Activated naive CD4-positive, alpha-beta T cell treated with Interleukin-2 at 50 U/mL for 16 hours (primary cell): ENCODE data around the gene EPM2A.
"Not testable (repeated sequence)": the region's sequence is repeated elsewhere in the genome, so short reads cannot be mapped to it uniquely, and the experiment has no call there.

Source experiments
- DNase-seq: peaks from one replicate; pipeline ENCODE4 v3.0.0-alpha.2; 2020

The EPM2A gene

GRCh38 chr6:145735356-145736165 is at the start of gene EPM2A:
Gene EPM2A (minus strand): TSS chr6:145735520. CDS start chr6:145735498, 22 bp downstream.
- peak; percentile 62 for DNase-seq

GRCh38 chr6:145784683-145785082 is 49.4 kb upstream of the EPM2A start:
- no peak for DNase-seq

GRCh38 chr6:145783796-145784195 is 48.5 kb upstream of the EPM2A start:
- no peak for DNase-seq

GRCh38 chr6:145772846-145773245 is 37.5 kb upstream of the EPM2A start:
- no peak for DNase-seq

GRCh38 chr6:145765449-145765848 is 30.1 kb upstream of the EPM2A start:
- DNase-seq, result no peak

GRCh38 chr6:145763742-145764141 is 28.4 kb upstream of the EPM2A start:
- DNase-seq, result no peak

GRCh38 chr6:145761584-145761983 is 26.3 kb upstream of the EPM2A start:
- DNase-seq, result no peak

- no peak for DNase-seq
Observed at GRCh38 chr6:145758113-145758512, 22.8 kb upstream of the EPM2A start.

- no peak for DNase-seq
Observed at GRCh38 chr6:145756170-145756662, 20.9 kb upstream of the EPM2A start.

GRCh38 chr6:145755682-145756081 is 20.4 kb upstream of the EPM2A start:
- no peak for DNase-seq

- no peak for DNase-seq
Observed at GRCh38 chr6:145752638-145753037, 17.3 kb upstream of the EPM2A start.

- DNase-seq, result no peak
Observed at GRCh38 chr6:145749632-145750031, 14.3 kb upstream of the EPM2A start.

GRCh38 chr6:145745861-145746260 is 10.5 kb upstream of the EPM2A start:
- DNase-seq, result no peak

- DNase-seq, result no peak
Observed at GRCh38 chr6:145744619-145745018, 9.3 kb upstream of the EPM2A start.

- DNase-seq, result no peak
Observed at GRCh38 chr6:145743332-145743731, 8.0 kb upstream of the EPM2A start.

- not testable (repeated sequence) for DNase-seq
Observed at GRCh38 chr6:145742472-145742871, 7.2 kb upstream of the EPM2A start.

- not testable (repeated sequence) for DNase-seq
Observed at GRCh38 chr6:145739685-145740084, 4.4 kb upstream of the EPM2A start.

GRCh38 chr6:145738265-145738664 is 2.9 kb upstream of the EPM2A start:
- DNase-seq, result no peak

GRCh38 chr6:145736661-145737144 is 1.4 kb upstream of the EPM2A start:
- DNase-seq, result no peak

GRCh38 chr6:145734486-145735355 is 599 bp downstream of the EPM2A start:
- DNase-seq, result peak; percentile 72

- no peak for DNase-seq
Observed at GRCh38 chr6:145733810-145734209, 1.5 kb downstream of the EPM2A start.

- DNase-seq, result no peak
Observed at GRCh38 chr6:145733207-145733606, 2.1 kb downstream of the EPM2A start.

- DNase-seq, result peak; percentile 30
Observed at GRCh38 chr6:145731447-145731846, 3.9 kb downstream of the EPM2A start.

GRCh38 chr6:145729887-145730286 is 5.4 kb downstream of the EPM2A start:
- no peak for DNase-seq
